Tibial artery (tissue), 4 donors: ENCODE results near the gene ZBTB7C.

Experiments
- DNase-seq, 2 donors: peaks; one replicate each; pipeline ENCODE4 v3.0.0-alpha.2; 2019
- H3K27ac ChIP-seq, 2 donors: fragments of 200-600 bp; sonication (generic) in 1 of 2; 1 replicate in 1 of 2; 2 replicates in 1 of 2; pipeline ENCODE4 v1.5.1; 2018 to 2019; ENCODE audit warnings: mild to moderate bottlenecking in 1 of 2
- H3K27me3 ChIP-seq, 2 donors: fragments of 200-600 bp; sonication (generic) in 1 of 2; one replicate each; pipeline versions ENCODE4 v1.5.1 to v1.6.0; 2016 to 2019
- H3K36me3 ChIP-seq, 3 donors: fragments of 200-600 bp; sonication (generic) in 2 of 3; one replicate each; pipeline ENCODE4 v1.5.1; 2016 to 2019; ENCODE audit warnings: mild to moderate bottlenecking in 2 of 3
- H3K4me1 ChIP-seq, 4 donors: fragments of 200-600 bp; sonication (generic) in 2 of 4; 1 replicate in 3 of 4; 2 replicates in 1 of 4; pipeline ENCODE4 v1.5.1; 2016 to 2019
- H3K4me3 ChIP-seq, 2 donors: fragments of 200-600 bp; sonication (generic) in 1 of 2; 1 replicate in 1 of 2; 2 replicates in 1 of 2; pipeline ENCODE4 v1.5.1; 2018 to 2019; ENCODE audit warnings: mild to moderate bottlenecking in 2 of 2
- H3K9me3 ChIP-seq, 3 donors: fragments of 200-600 bp; sonication (generic) in 1 of 3; one replicate each; pipeline ENCODE4 v1.5.1; 2016 to 2019
- CTCF ChIP-seq, 2 experiments: fragments of 200-600 bp in 1 of 2; fragments of 450-650 bp in 1 of 2; IDR thresholded peaks; one replicate each; pipeline ENCODE4 v1.5.1; 2017 to 2019; ENCODE audit warnings: antibody characterized with exemption in 2 of 2, mild to moderate bottlenecking in 1 of 2, moderate library complexity in 1 of 2
- intact Hi-C: fragments of 100-400 bp; cut with DNase I; formaldehyde crosslinking; loops from one replicate; pipeline ENCODE4 v1.15.0; 2023; ENCODE audit warnings: low total_unique reads

The ZBTB7C gene

DNA sequence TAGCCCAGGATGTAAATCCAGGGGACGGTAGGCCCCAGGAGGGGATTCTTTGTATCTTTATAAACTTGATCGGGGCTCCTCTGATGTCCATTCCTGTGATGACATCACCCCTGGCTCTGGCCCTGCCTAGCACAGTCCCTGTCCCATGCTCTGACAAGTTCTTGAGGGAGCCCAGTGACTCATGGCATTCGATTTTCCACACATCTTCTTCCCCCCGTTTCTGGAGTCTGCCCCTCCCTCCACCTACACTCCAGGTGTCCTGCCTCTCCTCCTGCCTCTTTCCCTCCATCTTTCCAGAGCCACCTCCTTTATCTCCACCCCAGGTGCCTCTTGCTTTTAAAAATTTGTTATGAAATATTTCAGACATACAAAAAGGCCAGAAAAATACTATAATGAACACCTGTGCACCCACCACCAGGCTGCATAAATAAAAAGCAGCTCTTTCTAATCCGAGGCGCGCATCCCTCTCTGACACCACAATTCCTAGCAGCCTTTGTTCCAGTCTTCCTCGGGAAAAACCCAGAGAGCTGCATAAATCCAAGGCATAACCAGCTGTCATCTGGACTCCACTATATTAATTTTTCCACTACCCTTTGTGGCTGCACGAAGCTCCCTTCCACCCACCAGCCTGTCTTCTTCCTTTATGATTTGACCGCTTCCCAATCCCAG, 207.7 kb downstream of the ZBTB7C start:
- intact Hi-C loops = no loop called here
- DNase-seq = no peak
- no peak for TF ChIP-seq CTCF (IDR thresholded peaks at IDR 0.05)
- Histone ChIP-seq H3K36me3 (no peaks in the 10 kb centered on the region), H3K27ac (no peak overlapping the region), H3K27me3 (no peaks in the 10 kb centered on the region), H3K4me1 (no peaks in the 10 kb centered on the region), H3K9me3 (no peaks in the 10 kb centered on the region), H3K4me3 (no peak overlapping the region)

DNA sequence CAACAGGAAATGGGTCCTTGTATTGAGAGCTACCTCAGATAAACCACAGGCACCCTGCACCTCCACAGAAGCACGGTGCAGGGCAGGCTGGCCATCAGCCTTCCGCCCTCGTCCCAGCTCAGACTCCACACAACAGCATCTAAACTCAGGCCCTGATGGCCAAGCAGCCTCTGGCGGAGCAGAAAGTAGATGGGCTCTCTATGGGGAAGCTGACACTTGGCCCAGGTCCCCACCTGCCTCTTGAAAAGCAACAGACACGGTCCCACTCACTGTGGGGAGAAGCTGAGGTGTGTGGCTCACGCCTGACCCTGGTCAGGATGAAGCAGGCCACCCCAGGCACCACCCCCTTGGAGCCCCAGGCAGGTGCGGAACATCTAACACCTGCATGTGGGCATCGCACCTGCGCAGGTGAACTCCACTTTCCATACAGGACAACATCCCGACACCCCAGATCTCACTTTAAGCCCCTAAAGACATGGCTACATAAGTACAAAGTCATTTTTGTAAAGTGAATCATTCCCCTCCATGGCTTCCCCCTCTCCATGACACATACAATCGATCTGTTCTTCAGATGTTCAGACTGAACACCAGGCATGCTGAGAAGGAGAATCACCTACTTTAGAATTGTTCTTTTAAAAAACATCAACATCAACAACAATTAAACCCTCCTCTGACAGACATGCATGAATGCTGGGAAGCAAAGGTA, 208.4 kb downstream of the ZBTB7C start:
- no peak overlapping the region for H3K4me3 ChIP-seq
- no peaks in the 10 kb centered on the region for H3K9me3 ChIP-seq
- no peak for DNase-seq
- intact Hi-C loops = no loop called here
- no peak for TF ChIP-seq CTCF (IDR thresholded peaks at IDR 0.05)
- no peaks in the 10 kb centered on the region for H3K27me3 ChIP-seq
- peaks cover 0 to 5% (median 3%) of the 10 kb centered on the region in 4 donors for H3K4me1 ChIP-seq
- H3K36me3 ChIP-seq = no peaks in the 10 kb centered on the region
- no peak overlapping the region for H3K27ac ChIP-seq

DNA sequence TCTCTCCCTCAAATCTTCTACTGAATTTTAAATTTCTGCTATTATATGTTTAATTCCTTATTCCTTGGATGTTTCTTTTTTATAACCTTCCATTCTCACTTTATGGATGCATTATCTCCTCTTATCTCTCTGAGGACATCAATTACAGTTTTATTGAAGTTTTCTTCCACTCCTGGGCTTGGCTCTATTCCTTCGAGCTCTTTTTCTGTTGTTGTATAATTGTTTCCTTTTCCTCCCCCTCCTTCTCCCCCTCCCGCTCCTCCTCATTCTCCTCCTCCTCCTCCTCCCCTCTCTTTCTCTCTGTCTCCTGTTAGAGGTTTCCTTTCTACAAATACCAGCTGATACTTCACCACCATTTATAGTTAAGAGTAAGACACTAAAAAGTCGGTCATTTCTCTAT, 209.8 kb downstream of the ZBTB7C start:
- Histone ChIP-seq H3K36me3 (no peaks in the 10 kb centered on the region), H3K27ac (no peak overlapping the region), H3K4me3 (no peak overlapping the region), H3K9me3 (no peaks in the 10 kb centered on the region), H3K4me1 (peaks cover 0 to 19% (median 14%) of the 10 kb centered on the region in 4 donors), H3K27me3 (no peaks in the 10 kb centered on the region)
- no peak for TF ChIP-seq CTCF (IDR thresholded peaks at IDR 0.05)
- no peak for DNase-seq
- intact Hi-C loops = no loop called here

- no peaks in the 10 kb centered on the region for H3K36me3 ChIP-seq
- no peak overlapping the region for H3K27ac ChIP-seq
- no peak for DNase-seq
- no peaks in the 10 kb centered on the region for H3K9me3 ChIP-seq
- no peaks in the 10 kb centered on the region for H3K27me3 ChIP-seq
- H3K4me3 ChIP-seq = no peak overlapping the region
- no peak for TF ChIP-seq CTCF (IDR thresholded peaks at IDR 0.05)
- peaks cover 0 to 30% (median 22%) of the 10 kb centered on the region in 4 donors for H3K4me1 ChIP-seq
- intact Hi-C loops = no loop called here
These were observed 211.4 kb downstream of the ZBTB7C start for GRCh38 chr18:48197819-48198218.

GRCh38 chr18:48195787-48196186, 213.4 kb downstream of the ZBTB7C start:
- Histone ChIP-seq H3K36me3 (no peaks in the 10 kb centered on the region), H3K9me3 (no peaks in the 10 kb centered on the region), H3K27ac (no peak overlapping the region), H3K4me3 (no peak overlapping the region), H3K27me3 (no peaks in the 10 kb centered on the region), H3K4me1 (peaks cover 0 to 30% (median 22%) of the 10 kb centered on the region in 4 donors)
- TF ChIP-seq CTCF (IDR thresholded peaks at IDR 0.05) = no peak
- DNase-seq = no peak
- intact Hi-C loops = no loop called here
